HepG2 (cell line): Measurements from ENCODE around the gene SLC6A4. TPM values are rescaled to one million over a fixed set of nuclear protein-coding genes. Genes with fewer than 3 reads are reported as not detected.

Experiments
- CBX1 ChIP-seq: IDR thresholded peaks from one replicate; pipeline ENCODE4 v1.6.1; 2016; ENCODE audit warnings: antibody characterized with exemption, low read depth
- EZH2 ChIP-seq: conservative IDR thresholded peaks from 2 replicates; pipeline ENCODE4 v1.6.1; 2012; ENCODE audit warnings: mild to moderate bottlenecking, low read depth, low read length, moderate library complexity
- FOSL2 ChIP-seq: sonication (generic); formaldehyde crosslinking; IDR thresholded peaks from 2 replicates; pipeline ENCODE4 v1.4.0; 2020; ENCODE audit warnings: missing genetic modification reagents
- HINFP ChIP-seq: sonication (generic); formaldehyde crosslinking; IDR thresholded peaks from 2 replicates; pipeline ENCODE4 v1.4.0; 2020; ENCODE audit warnings: low read depth, mild to moderate bottlenecking, missing genetic modification reagents
- HOMEZ ChIP-seq: IDR thresholded peaks from 2 replicates; pipeline ENCODE4 v1.6.1; 2016; ENCODE audit warnings: low read depth
- ZBTB42 ChIP-seq: sonication (generic); formaldehyde crosslinking; IDR thresholded peaks from 2 replicates; pipeline ENCODE4 v1.5.0; 2020; ENCODE audit warnings: mild to moderate bottlenecking, missing genetic modification reagents
- ZC3H13 ChIP-seq: sonication (generic); formaldehyde crosslinking; IDR thresholded peaks from 2 replicates; pipeline ENCODE4 v1.8.1; 2023; ENCODE audit warnings: mild to moderate bottlenecking, missing genetic modification reagents, moderate library complexity
- ZNF446 ChIP-seq: sonication (generic); formaldehyde crosslinking; IDR thresholded peaks from 2 replicates; pipeline ENCODE4 v1.5.0; 2020; ENCODE audit warnings: mild to moderate bottlenecking, missing genetic modification reagents
- ZNF580 ChIP-seq: IDR thresholded peaks from 2 replicates; pipeline ENCODE4 v1.6.1; 2016; ENCODE audit warnings: low read depth, borderline replicate concordance
- ZNF616 ChIP-seq: sonication (generic); formaldehyde crosslinking; IDR thresholded peaks from 2 replicates; pipeline ENCODE4 v1.5.0; 2020; ENCODE audit warnings: low read depth, mild to moderate bottlenecking, missing genetic modification reagents
- ZNF749 ChIP-seq: sonication (generic); formaldehyde crosslinking; IDR thresholded peaks from 2 replicates; pipeline ENCODE4 v1.8.0; 2022; ENCODE audit warnings: mild to moderate bottlenecking, missing genetic modification reagents, moderate library complexity, borderline replicate concordance
- ZNF770 ChIP-seq: sonication (generic); formaldehyde crosslinking; IDR thresholded peaks from 2 replicates; pipeline ENCODE4 v1.5.0; 2020; ENCODE audit warnings: mild to moderate bottlenecking, missing genetic modification reagents
- ZXDC ChIP-seq: sonication (generic); formaldehyde crosslinking; IDR thresholded peaks from 2 replicates; pipeline ENCODE4 v1.5.0; 2020; ENCODE audit warnings: mild to moderate bottlenecking, missing genetic modification reagents
- polyA plus RNA-seq, 8 experiments: library from polyadenylated mRNA; depleted of rRNA in 3 of 8; stranded (reverse) in 7 of 8; unstranded in 1 of 8; fragments of >200 nt; fragmentation: Illumina TruSeq in 4 of 8; extraction: Trizol in 4 of 8; gene quantifications; 2 replicates each; pipeline versions ENCODE4 v1.2.1 to v1.2.3, GENCODE V29; 2011 to 2016; ENCODE audit warnings: low read depth in 4 of 8, missing spikeins in 1 of 8, mixed read lengths in 1 of 8; ENCODE audit not compliant: insufficient read depth in 1 of 8
- total RNA-seq, 5 experiments: library from RNA; depleted of rRNA; stranded (reverse); fragments of >200 nt; fragmentation: Illumina TruSeq; extraction: Trizol; gene quantifications; 2 replicates each; pipeline ENCODE4 v1.2.3, GENCODE V29; 2016; ENCODE audit warnings: low read depth in 1 of 5

The SLC6A4 gene
- total and polyA plus RNA-seq, 2 of the 13 experiments (the other 11 are each of a cell fraction or from before 2014, with no cell fraction given): 7.6 to 20.3 TPM

GRCh38 chr17:30246460-30246859 is 11.0 kb upstream of the SLC6A4 start (continued):
- no peak for TF ChIP-seq HINFP (CRISPR knock-in tag)
- no peak for TF ChIP-seq ZBTB42 (CRISPR knock-in tag)
- no peak for TF ChIP-seq EZH2
- no peak for TF ChIP-seq HOMEZ
- no peak for TF ChIP-seq FOSL2 (CRISPR knock-in tag)
- no peak for TF ChIP-seq ZNF749 (CRISPR knock-in tag)
- TF ChIP-seq ZNF770 (CRISPR knock-in tag): no peak
- no peak for TF ChIP-seq CBX1
- no peak for TF ChIP-seq ZNF616 (CRISPR knock-in tag)
- no peak for TF ChIP-seq ZC3H13
- TF ChIP-seq ZXDC (CRISPR knock-in tag): no peak
- TF ChIP-seq ZNF580 (CRISPR knock-in tag): no peak
- TF ChIP-seq ZNF446: no peak
